GM21526 (cell line): ENCODE measurements around the gene ADAMTSL1.

ENCODE experiments used
- ATAC-seq: cut with Tn5 transposase; IDR thresholded peaks from one replicate; pipeline ENCODE4 v1.9.1; 2021; ENCODE audit warnings: moderate library complexity; ENCODE audit not compliant: unreplicated experiment, low FRiP score

The ADAMTSL1 gene

GRCh38 chr9:18604767-18605730 is 131.1 kb downstream of the ADAMTSL1 start:
- no peak for ATAC-seq

- ATAC-seq, result no peak
Measured at GRCh38 chr9:18605766-18606180, 131.8 kb downstream of the ADAMTSL1 start.

DNA sequence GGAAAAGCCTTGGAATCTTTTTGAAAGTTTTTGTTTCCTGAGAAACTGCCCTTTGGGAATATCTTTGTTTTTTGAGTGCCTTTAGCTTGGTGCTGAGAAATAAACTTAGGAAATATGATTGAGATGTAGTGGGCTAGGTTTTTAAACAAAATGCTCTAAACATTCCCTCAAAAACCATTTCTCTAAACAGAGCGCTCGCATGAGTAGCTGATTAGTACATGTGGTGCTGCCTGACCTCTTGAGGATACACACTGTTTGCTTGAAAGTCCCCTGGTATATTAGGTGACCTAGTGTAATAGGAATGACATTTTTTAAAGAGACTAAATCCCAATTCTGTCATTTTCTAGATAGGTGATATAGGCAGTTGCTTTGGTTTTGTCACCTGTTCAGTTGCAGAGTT is 132.3 kb downstream of the ADAMTSL1 start:
- ATAC-seq, result no peak

DNA sequence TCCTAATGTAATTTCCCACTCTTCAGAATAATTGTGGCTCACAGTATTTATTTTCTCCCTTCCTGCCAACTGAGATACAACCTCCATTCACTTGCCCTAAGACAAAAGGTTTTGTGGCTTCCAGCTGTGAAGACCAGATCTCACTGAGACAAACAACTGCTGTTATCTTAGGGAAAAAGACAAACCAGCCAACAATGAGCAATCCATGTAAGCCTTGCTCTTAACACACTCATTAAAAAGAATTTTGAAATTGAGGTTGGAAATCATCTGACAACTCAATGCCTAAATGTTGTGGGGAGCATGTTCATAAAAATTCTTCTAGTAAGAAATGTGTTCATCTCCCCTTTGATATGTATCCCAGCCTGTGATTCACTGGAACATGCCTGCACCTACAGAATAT is 132.9 kb downstream of the ADAMTSL1 start:
- ATAC-seq, result no peak

- no peak for ATAC-seq
Measured at GRCh38 chr9:18608371-18608770, 134.4 kb downstream of the ADAMTSL1 start.

GRCh38 chr9:18610956-18611355 is 137.0 kb downstream of the ADAMTSL1 start:
- ATAC-seq, result no peak

DNA sequence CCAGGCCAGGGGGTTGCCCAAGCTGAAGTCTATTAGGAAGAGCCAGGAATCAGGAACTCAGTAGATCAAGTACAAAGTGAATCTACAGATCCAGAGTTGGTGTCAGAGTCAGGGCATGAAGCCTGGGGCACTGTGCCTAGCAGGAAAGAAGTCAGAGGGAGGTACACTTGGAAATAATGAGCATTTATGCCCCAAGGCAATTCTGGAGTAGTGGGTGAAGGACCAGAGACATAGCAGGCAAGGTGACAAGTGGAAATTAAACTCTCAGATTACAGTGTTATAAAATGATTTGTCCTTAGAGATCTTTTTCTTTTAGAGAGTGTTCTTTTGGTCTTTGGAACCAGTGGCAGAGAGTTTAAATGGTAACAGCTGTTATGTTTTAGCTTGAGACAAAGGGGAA is 138.0 kb downstream of the ADAMTSL1 start:
- ATAC-seq, result no peak

DNA sequence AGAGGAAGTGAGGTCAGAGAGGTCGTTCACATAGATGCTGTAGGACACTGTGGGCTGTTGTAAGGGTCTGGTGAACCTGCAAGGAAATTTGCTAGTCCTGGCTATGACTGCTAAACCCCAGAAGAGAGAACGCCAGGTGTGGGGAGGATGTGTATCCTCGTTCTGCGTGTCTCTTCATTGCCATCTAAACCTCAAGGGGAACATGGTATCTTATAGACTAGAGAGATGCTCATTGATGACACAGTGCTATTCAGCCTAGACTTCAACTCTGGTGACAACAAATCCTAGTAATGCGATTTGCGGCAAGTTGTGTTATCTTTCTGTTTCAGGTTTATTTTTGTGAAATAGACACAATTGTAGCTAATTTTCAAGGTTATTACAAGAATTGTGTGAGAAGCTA is 140.2 kb downstream of the ADAMTSL1 start:
- ATAC-seq, result no peak

DNA sequence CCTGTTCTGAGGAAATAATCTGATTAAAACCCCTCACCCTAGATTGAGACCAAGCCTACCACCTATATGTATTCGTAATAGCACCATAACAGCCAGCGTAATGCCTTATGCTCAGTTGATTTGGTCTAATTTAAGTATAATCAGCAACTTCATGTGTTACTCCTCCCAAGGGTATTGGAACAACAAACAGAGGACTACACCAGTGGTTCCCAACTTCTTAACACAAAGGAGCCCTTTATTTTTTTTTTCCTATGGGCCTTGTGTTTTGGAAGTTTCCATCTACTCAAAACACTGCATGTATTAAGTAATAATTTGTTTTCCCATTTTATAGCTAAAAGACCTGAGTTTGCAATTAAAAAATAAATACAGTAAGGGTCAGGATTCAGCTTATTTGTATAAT is 140.7 kb downstream of the ADAMTSL1 start:
- ATAC-seq, result no peak

DNA sequence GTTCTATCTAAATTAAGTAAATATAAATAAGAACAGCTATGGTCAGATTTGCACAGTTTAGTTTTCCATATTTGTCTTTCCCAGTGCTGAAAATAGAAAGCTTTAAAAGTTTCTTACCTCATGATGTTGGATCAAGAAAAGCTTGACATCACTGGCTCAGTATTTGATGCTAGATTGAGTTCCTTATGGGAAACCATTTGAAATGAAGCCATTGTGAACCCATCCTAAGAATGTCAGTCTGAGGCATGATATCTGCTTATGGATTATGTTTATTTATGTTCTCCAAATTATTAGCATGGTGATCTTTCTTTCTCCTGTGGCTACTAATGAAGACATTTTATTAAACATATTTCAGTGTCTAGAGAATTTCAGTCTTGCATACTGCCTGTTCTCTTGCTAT is 143.0 kb downstream of the ADAMTSL1 start:
- no peak for ATAC-seq

GRCh38 chr9:18617759-18618158 is 143.8 kb downstream of the ADAMTSL1 start:
- no peak for ATAC-seq

- ATAC-seq, result no peak
Measured at GRCh38 chr9:18618862-18619261, 144.9 kb downstream of the ADAMTSL1 start.

GRCh38 chr9:18622186-18622836 is 148.4 kb downstream of the ADAMTSL1 start:
- no peak for ATAC-seq

GRCh38 chr9:18623221-18624079 is 149.5 kb downstream of the ADAMTSL1 start:
- no peak for ATAC-seq

DNA sequence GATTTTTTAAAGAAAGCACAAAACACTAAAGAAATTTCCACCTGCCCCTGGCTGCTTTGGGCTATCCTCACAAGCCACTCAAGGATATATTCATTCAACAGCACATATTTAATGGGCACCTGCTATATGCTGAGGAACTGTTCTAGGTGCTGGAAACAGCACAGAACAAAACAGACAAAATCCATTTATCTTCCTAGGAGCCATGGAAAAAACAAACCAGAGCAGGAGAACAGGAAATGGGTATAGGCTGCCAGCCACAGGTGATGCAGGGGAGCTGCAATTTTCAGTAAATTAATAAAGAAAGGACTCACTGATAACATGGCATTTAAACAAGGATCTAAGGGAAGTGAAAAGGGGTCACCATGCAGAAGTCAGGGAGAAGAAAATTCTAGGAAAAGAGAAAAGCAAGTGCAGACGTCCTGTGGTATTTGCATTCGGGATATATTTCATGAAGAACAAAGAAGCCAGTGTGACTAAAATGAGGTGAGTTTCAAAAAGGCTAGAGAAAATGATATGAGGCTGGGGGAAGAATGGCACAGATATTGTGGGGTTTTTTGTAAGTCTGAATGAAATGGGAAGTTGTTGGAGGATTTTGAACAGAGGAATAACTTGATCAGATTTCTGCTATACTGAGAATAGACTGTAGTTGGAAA is 152.2 kb downstream of the ADAMTSL1 start:
- no peak for ATAC-seq

GRCh38 chr9:18629136-18629535 is 155.2 kb downstream of the ADAMTSL1 start:
- ATAC-seq, result no peak

DNA sequence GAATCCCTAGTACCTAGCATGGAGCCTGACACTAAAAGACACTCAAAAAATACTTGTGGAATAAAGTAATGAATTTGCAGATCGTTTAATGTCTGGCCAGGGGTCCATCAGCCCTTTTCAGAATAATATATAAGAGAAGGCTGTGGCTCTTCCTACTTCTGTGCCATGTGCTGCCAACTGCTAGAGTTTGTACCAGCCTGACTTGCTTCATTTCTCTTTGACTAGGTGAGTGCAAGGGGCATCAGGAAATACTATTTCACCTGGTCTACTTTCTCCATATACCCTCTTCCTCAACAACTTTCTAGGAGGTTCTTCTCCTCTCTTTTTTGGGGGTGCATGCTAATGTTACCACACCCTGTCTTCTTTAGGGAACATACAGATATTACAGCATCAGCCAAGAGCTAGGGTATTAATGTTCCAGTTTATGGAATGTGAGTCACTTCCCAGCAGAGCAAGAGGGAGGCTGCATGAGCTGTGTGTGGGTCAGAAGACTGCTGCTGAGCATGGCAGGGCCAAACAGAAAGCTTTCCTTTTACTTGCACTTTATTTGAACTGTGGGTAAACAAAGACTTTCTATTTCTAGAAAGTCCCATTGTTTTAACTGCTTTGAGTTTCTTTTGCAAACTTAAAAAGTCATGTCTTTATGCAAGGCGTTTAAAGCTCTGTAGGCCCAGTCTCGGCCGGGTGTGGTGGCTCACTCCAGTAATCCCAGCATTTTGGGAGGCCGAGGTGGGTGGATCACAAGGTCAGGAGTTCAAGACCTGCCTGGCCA is 158.9 kb downstream of the ADAMTSL1 start:
- ATAC-seq, result no peak

DNA sequence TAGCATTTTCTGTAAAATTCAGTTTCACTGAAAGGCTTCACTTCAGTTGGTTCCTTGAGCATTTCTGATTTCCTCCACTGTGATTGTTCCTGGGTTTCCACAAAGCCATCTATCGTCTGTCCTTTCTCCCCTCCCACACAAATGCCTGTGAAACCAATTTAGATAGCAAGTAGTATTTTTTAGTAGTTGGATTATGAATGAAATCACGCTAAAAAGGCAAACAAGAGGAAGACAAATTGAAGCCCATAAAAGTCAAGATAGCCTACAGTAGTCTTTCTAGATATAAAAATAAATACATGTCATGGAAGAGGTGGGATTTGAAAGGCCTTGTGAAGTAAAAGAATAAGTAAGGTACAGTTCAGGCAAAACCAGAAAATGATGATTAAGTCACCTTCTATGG is 162.8 kb downstream of the ADAMTSL1 start:
- no peak for ATAC-seq

DNA sequence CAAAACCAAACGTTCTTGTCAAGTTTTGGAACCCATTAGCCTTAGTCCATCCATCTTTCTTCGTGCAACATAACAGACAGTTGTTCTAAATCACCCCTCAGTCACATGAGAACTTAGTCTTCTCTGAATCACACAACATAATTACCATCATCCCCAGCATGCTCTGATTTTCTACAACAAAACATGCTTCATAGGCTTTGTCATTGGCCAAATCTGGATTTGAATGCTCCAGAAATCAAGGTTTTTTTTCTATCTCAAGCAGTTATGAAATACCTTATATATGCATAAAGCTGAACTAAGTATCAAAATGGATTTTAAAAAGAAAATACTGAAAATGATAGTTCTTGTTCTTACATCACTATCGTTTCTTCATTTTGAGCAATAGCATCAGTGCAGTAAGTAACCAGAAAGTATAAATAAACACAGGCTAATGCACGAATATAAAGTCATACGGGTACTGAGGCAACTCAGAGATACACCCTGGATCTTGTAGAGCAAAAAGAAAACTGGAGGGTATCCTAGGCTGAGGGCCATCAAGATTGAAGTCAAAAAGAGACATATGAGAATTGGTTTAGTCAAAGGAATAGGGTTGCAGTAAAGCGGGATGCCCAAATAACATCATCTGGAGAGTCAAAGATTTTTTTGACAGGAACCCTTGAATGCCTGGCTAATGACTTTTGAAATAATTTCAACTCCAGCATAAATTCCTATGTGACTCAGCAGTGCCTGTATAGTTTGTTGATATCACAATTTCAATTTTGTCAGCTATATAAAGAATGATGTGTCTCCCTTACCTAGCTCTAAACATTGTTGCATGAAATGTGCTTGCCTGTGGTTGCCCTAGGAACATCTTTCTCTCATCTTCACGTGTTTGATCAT is 164.7 kb downstream of the ADAMTSL1 start:
- no peak for ATAC-seq
